Activated effector memory CD4-positive, alpha-beta T cell treated with anti-CD3 and anti-CD28 coated beads, Interleukin-2, amount 50 U/mL, for 16 hours (primary cell): ENCODE measurements around the gene PMS2.
A peak's percentile ranks its signal among the peaks of the same experiment; 100 is the strongest.
"Not testable (repeated sequence)": the region's sequence is repeated elsewhere in the genome, so short reads cannot be mapped to it uniquely, and the experiment has no call there.

Experiments used
- DNase-seq: peaks from one replicate; pipeline ENCODE4 v3.0.0-alpha.2; 2020

The PMS2 gene

GRCh38 chr7:6015917-6016652 lies 7.2 kb upstream of the PMS2 start:
- DNase-seq: no peak

- DNase-seq: no peak
Measured at GRCh38 chr7:6012355-6013104, 3.7 kb upstream of the PMS2 start.

- DNase-seq: no peak
Measured at GRCh38 chr7:6011541-6011940, 2.7 kb upstream of the PMS2 start.

- DNase-seq: peak; percentile 55
Measured at GRCh38 chr7:6010370-6010769, 1.5 kb upstream of the PMS2 start.

GRCh38 chr7:6007835-6008590 lies 836 bp downstream of the PMS2 start:
- not testable (repeated sequence) for DNase-seq

- DNase-seq: no peak
Measured at GRCh38 chr7:6007386-6007785, 1.5 kb downstream of the PMS2 start.

- DNase-seq: peak; percentile 73
Measured at GRCh38 chr7:5997210-5997808, 11.5 kb downstream of the PMS2 start.

- DNase-seq: not testable (repeated sequence)
Measured at GRCh38 chr7:5987061-5987460, 21.8 kb downstream of the PMS2 start.

- DNase-seq: not testable (repeated sequence)
Measured at GRCh38 chr7:5979680-5980314, 29.1 kb downstream of the PMS2 start.

GRCh38 chr7:5973580-5973979 lies 35.3 kb downstream of the PMS2 start:
- not testable (repeated sequence) for DNase-seq

GRCh38 chr7:5970347-5970911 lies 38.4 kb downstream of the PMS2 start, which contains the start of gene RSPH10B:
Gene RSPH10B, minus strand, starts transcription at chr7:5970689. Its CDS starts 3,573 bp downstream, at chr7:5967116.
- not testable (repeated sequence) for DNase-seq

GRCh38 chr7:5963810-5964209 lies 45.0 kb downstream of the PMS2 start:
- DNase-seq: not testable (repeated sequence)

GRCh38 chr7:5963205-5963604 lies 45.6 kb downstream of the PMS2 start:
- not testable (repeated sequence) for DNase-seq

GRCh38 chr7:5934945-5935450 lies 73.9 kb downstream of the PMS2 start:
- not testable (repeated sequence) for DNase-seq

GRCh38 chr7:5931905-5932644 lies 76.8 kb downstream of the PMS2 start:
- not testable (repeated sequence) for DNase-seq

- not testable (repeated sequence) for DNase-seq
Measured at GRCh38 chr7:5931250-5931649, 77.6 kb downstream of the PMS2 start.

GRCh38 chr7:5930290-5930689 lies 78.6 kb downstream of the PMS2 start:
- DNase-seq: not testable (repeated sequence)

- not testable (repeated sequence) for DNase-seq
Measured at GRCh38 chr7:5926263-5926870, 82.5 kb downstream of the PMS2 start.

GRCh38 chr7:5924630-5925029 lies 84.2 kb downstream of the PMS2 start:
- not testable (repeated sequence) for DNase-seq

- DNase-seq: not testable (repeated sequence)
Measured at GRCh38 chr7:5924180-5924579, 84.7 kb downstream of the PMS2 start.
